PC-9 (cell line): ENCODE data around the gene VPS50.

ENCODE experiments used
- EZH2 ChIP-seq: fragments of 200-600 bp; sonication (generic); IDR thresholded peaks from 2 replicates; pipeline ENCODE4 v1.8.0; 2017; ENCODE audit warnings: antibody characterized with exemption, low read depth
- TF ChIP-seq, protein P1 (sequence below): fragments of 200-600 bp; sonication (generic); conservative IDR thresholded peaks from 2 replicates; pipeline ENCODE4 v1.6.1; 2017; ENCODE audit warnings: mixed run types, antibody characterized with exemption, mild to moderate bottlenecking, moderate library complexity

DNA sequence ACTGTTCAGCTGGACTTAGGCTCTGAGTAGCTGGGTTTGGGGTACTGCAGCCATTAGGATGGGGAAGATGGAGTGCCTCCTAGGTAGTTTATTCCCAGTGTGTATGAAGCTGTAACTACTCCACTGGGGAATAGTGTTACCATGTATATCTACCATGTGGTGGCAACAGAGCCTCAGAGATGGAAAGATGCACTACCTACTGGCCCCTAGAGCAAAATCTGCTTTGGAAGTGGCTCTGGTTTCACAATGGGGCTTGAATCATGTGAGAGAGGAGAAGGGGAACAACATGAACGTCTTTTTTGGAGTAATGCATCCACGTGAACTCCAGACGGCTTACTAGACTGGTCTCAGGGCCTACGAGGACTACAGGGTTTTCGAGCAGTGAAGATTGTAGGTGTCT is 175.1 kb downstream of the VPS50 start:
- TF ChIP-seq, protein P1, sequence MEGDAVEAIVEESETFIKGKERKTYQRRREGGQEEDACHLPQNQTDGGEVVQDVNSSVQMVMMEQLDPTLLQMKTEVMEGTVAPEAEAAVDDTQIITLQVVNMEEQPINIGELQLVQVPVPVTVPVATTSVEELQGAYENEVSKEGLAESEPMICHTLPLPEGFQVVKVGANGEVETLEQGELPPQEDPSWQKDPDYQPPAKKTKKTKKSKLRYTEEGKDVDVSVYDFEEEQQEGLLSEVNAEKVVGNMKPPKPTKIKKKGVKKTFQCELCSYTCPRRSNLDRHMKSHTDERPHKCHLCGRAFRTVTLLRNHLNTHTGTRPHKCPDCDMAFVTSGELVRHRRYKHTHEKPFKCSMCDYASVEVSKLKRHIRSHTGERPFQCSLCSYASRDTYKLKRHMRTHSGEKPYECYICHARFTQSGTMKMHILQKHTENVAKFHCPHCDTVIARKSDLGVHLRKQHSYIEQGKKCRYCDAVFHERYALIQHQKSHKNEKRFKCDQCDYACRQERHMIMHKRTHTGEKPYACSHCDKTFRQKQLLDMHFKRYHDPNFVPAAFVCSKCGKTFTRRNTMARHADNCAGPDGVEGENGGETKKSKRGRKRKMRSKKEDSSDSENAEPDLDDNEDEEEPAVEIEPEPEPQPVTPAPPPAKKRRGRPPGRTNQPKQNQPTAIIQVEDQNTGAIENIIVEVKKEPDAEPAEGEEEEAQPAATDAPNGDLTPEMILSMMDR, result no peak
- no peak for TF ChIP-seq EZH2
